PC-3 (cell line): ENCODE results near the gene NPTX1.

Source experiments
- EZH2 ChIP-seq: fragments of 300-600 bp; sonication (generic); IDR thresholded peaks from one replicate; pipeline ENCODE4 v1.6.1; 2017; ENCODE audit warnings: antibody characterized with exemption, mild to moderate bottlenecking, low read length; ENCODE audit not compliant: unreplicated experiment
- EZH2phosphoT487 ChIP-seq: fragments of 300-600 bp; sonication (generic); IDR thresholded peaks from 2 replicates; pipeline ENCODE4 v1.6.1; 2018; ENCODE audit warnings: mild to moderate bottlenecking, antibody characterized with exemption, low read length, borderline replicate concordance

GRCh38 chr17:80422981-80423380 lies 53.4 kb downstream of the NPTX1 start:
- TF ChIP-seq EZH2 (no peak), EZH2phosphoT487 (no peak)
